Endothelial cell (in vitro differentiated cells): Measurements from ENCODE around the gene GRID2IP. TPM values are rescaled to one million over a fixed set of nuclear protein-coding genes. Genes with fewer than 3 reads are reported as not detected.

Source experiments
- DNase-seq: peaks from one replicate; pipeline ENCODE4 v3.0.0; 2021; ENCODE audit warnings: low spot score
- H3K27ac Mint-ChIP-seq: one replicate; pipeline ENCODE4 v1.8.0; 2021; ENCODE audit warnings: mixed read lengths, inconsistent platforms; ENCODE audit not compliant: unreplicated experiment
- H3K27me3 Mint-ChIP-seq: one replicate; pipeline ENCODE4 v1.8.0; 2021; ENCODE audit warnings: mild to moderate bottlenecking, moderate library complexity, mixed read lengths, inconsistent platforms; ENCODE audit not compliant: unreplicated experiment
- H3K36me3 Mint-ChIP-seq: one replicate; pipeline ENCODE4 v1.8.0; 2021; ENCODE audit warnings: mild to moderate bottlenecking, low read depth, mixed read lengths, inconsistent platforms; ENCODE audit not compliant: unreplicated experiment
- H3K4me1 Mint-ChIP-seq: one replicate; pipeline ENCODE4 v1.8.0; 2021; ENCODE audit warnings: mild to moderate bottlenecking, mixed read lengths, inconsistent platforms; ENCODE audit not compliant: unreplicated experiment
- H3K4me3 Mint-ChIP-seq: one replicate; pipeline ENCODE4 v1.8.0; 2021; ENCODE audit warnings: mild to moderate bottlenecking, mixed read lengths, inconsistent platforms; ENCODE audit not compliant: unreplicated experiment
- H3K9me3 Mint-ChIP-seq: one replicate; pipeline ENCODE4 v1.8.0; 2021; ENCODE audit warnings: mixed read lengths, inconsistent platforms; ENCODE audit not compliant: unreplicated experiment
- total RNA-seq: library from RNA; stranded (reverse); fragmentation: NEBNext Ultra II Directional; extraction: Animal tissue kit (Norgen Biotek cat#: 25700); gene quantifications from one replicate; pipeline ENCODE4 v1.2.1, GENCODE V29; 2021; ENCODE audit not compliant: unreplicated experiment
- TF ChIP-seq, protein P1 (sequence below): fragments of 200-600 bp; sonication (generic); IDR thresholded peaks from one replicate; pipeline ENCODE4 v1.5.0; 2021; ENCODE audit warnings: antibody characterized with exemption; ENCODE audit not compliant: unreplicated experiment

GRID2IP gene
- total RNA-seq, 1 donor from 2014 or later, result 0.08 TPM

DNA sequence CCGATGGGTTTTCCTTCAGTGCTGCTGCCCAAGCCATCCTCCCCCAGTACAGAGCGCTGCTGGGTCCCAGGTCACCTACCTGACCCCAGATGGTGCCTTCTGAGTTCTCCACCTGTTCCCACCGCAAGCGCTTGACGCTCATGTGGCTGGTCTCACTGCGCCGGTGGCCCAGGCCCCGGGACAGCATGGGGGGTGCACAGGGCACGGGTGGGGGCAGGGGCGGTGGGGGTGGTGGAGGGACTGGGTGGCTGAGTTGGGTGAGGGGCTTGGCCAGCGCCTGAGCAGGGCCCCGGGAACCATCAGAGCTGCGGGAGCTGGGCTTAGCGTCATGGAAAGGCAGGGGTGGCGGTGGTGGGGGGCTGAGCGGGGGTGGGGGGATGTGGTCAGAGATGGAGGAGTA lies 43.4 kb downstream of the GRID2IP start:
- Mint-ChIP-seq H3K9me3 (no peaks in the 10 kb centered on the region), H3K27me3 (peaks cover 20% of the 10 kb centered on the region), H3K27ac (no peak overlapping the region), H3K4me1 (no peaks in the 10 kb centered on the region), H3K4me3 (no peak overlapping the region), H3K36me3 (peaks cover 5% of the 10 kb centered on the region)
- TF ChIP-seq, protein P1, sequence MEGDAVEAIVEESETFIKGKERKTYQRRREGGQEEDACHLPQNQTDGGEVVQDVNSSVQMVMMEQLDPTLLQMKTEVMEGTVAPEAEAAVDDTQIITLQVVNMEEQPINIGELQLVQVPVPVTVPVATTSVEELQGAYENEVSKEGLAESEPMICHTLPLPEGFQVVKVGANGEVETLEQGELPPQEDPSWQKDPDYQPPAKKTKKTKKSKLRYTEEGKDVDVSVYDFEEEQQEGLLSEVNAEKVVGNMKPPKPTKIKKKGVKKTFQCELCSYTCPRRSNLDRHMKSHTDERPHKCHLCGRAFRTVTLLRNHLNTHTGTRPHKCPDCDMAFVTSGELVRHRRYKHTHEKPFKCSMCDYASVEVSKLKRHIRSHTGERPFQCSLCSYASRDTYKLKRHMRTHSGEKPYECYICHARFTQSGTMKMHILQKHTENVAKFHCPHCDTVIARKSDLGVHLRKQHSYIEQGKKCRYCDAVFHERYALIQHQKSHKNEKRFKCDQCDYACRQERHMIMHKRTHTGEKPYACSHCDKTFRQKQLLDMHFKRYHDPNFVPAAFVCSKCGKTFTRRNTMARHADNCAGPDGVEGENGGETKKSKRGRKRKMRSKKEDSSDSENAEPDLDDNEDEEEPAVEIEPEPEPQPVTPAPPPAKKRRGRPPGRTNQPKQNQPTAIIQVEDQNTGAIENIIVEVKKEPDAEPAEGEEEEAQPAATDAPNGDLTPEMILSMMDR, result no peak
- no peak for DNase-seq

DNA sequence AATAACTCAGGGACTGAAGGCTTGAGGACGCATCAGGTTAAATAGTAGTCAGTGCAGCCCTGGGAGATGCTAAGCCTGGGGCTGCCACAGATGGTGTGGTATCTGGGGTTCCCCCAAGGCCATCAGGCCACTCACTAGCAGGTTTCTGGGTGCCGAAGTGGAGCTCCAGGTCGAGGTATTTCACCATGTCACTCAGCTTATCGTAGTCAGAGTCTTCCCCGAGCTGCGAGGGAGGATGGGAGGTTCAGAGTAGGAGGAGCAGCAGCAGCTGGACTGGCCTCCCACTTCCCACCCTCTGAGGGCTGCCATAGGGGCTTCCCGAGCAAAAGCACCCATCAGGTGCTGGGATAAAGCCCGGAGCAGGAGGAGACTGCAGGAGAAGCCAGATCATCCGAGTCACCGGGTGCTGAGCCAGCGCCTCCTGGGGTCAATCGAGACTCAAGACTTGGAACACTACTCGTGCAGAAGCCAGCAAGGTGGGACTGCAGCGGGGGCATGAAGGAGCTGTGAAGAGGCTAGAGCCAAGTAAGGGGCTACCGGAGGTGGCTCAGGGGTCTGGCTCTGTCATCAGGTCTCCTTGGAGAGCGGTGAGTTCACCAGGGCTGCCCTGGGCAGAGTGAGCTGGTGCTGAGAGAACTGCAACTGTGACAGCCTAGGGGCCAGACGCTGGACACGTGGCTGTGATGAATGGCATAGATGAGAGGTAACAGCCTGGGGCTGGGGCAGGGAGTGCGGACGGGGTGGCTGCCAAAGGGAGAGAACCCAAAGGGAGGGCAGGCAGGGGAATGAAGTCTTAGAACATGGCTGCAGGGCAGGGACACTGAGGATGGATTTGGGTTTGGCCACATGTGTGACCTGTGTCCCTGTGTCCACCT lies 45.3 kb downstream of the GRID2IP start:
- Mint-ChIP-seq H3K4me1 (no peaks in the 10 kb centered on the region), H3K9me3 (no peaks in the 10 kb centered on the region), H3K27ac (no peak overlapping the region), H3K27me3 (peaks cover 18% of the 10 kb centered on the region), H3K36me3 (peaks cover 5% of the 10 kb centered on the region), H3K4me3 (no peak overlapping the region)
- no peak for DNase-seq
- TF ChIP-seq, protein P1, result no peak

- Mint-ChIP-seq H3K9me3 (no peaks in the 10 kb centered on the region), H3K27ac (no peak overlapping the region), H3K4me1 (no peaks in the 10 kb centered on the region), H3K4me3 (peak overlapping the region; percentile 71), H3K27me3 (peaks cover 18% of the 10 kb centered on the region), H3K36me3 (peaks cover 5% of the 10 kb centered on the region)
- no peak for DNase-seq
- TF ChIP-seq, protein P1, result no peak
Measured at GRCh38 chr7:6504996-6505395, 46.3 kb downstream of the GRID2IP start.

DNA sequence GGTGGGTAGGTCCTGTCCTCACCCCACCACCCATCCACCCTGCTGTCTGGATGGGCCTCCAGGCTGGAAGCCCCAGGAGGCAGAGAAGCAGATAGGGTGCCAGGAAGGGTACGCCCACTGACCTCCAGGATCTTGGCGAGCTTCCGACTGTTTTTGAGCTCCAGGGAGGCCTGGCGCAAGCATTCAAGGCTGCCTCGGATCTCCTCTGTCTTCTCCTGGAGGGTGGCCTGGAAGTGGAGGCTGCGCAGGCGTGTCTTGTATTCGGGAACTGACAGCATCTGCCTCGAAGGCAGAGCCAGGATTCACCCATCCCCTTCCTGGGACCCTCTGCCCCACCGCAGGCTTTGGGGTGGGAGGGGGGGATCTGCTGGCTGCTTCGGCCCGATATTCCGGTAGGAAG lies 48.4 kb downstream of the GRID2IP start:
- H3K9me3 Mint-ChIP-seq, result no peaks in the 10 kb centered on the region
- no peak overlapping the region for H3K27ac Mint-ChIP-seq
- H3K36me3 Mint-ChIP-seq, result peaks cover 5% of the 10 kb centered on the region
- TF ChIP-seq, protein P1, result no peak
- no peak for DNase-seq
- H3K27me3 Mint-ChIP-seq, result peaks cover 16% of the 10 kb centered on the region
- no peak overlapping the region for H3K4me3 Mint-ChIP-seq
- no peaks in the 10 kb centered on the region for H3K4me1 Mint-ChIP-seq
